SK-N-SH (cell line): Measurements from ENCODE around the gene TBC1D2.

Experiments used
- NRF1 ChIP-seq: IDR thresholded peaks from 2 replicates; pipeline ENCODE4 v1.6.1; 2012; ENCODE audit warnings: low read depth, mild to moderate bottlenecking, low read length
- RXRA ChIP-seq: IDR thresholded peaks from 2 replicates; pipeline ENCODE4 v1.4.0; 2012; ENCODE audit warnings: low read depth, mild to moderate bottlenecking, borderline replicate concordance
- YY1 ChIP-seq: IDR thresholded peaks from 2 replicates; pipeline ENCODE4 v1.4.0; 2012; ENCODE audit warnings: low read depth, mild to moderate bottlenecking
- TF ChIP-seq, protein P1 (sequence below): IDR thresholded peaks from 2 replicates; pipeline ENCODE4 v1.4.0; 2012; ENCODE audit warnings: low read depth
- TF ChIP-seq, protein P2 (sequence below): fragments of 200-600 bp; sonication (generic); IDR thresholded peaks from 2 replicates; pipeline ENCODE4 v1.6.1; 2017; ENCODE audit warnings: antibody characterized with exemption, mild to moderate bottlenecking, moderate library complexity

GRCh38 chr9:98189412-98189811, 66.0 kb downstream of the TBC1D2 start:
- TF ChIP-seq, protein P1, sequence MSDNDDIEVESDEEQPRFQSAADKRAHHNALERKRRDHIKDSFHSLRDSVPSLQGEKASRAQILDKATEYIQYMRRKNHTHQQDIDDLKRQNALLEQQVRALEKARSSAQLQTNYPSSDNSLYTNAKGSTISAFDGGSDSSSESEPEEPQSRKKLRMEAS = no peak
- TF ChIP-seq, protein P2, sequence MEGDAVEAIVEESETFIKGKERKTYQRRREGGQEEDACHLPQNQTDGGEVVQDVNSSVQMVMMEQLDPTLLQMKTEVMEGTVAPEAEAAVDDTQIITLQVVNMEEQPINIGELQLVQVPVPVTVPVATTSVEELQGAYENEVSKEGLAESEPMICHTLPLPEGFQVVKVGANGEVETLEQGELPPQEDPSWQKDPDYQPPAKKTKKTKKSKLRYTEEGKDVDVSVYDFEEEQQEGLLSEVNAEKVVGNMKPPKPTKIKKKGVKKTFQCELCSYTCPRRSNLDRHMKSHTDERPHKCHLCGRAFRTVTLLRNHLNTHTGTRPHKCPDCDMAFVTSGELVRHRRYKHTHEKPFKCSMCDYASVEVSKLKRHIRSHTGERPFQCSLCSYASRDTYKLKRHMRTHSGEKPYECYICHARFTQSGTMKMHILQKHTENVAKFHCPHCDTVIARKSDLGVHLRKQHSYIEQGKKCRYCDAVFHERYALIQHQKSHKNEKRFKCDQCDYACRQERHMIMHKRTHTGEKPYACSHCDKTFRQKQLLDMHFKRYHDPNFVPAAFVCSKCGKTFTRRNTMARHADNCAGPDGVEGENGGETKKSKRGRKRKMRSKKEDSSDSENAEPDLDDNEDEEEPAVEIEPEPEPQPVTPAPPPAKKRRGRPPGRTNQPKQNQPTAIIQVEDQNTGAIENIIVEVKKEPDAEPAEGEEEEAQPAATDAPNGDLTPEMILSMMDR = no peak
- no peak for TF ChIP-seq YY1
- TF ChIP-seq NRF1 = no peak
- TF ChIP-seq RXRA = no peak
